Putamen (tissue), 1 donor: ENCODE measurements around the gene ANGEL1.
A peak's percentile ranks its signal among the peaks of the same experiment; 100 is the strongest.

Source experiments
- DNase-seq: peaks from one replicate; pipeline ENCODE4 v3.0.0-alpha.2; 2016; ENCODE audit warnings: low spot score

The ANGEL1 gene

GRCh38 chr14:76812422-76813383 lies at the start of gene ANGEL1:
Gene ANGEL1, minus strand, starts transcription at chr14:76812882. Its CDS starts 55 bp downstream, at chr14:76812827.
- DNase-seq: peak; percentile 91

- DNase-seq: no peak
Observed at GRCh38 chr14:76861574-76862255, 49.0 kb upstream of the ANGEL1 start.

GRCh38 chr14:76856769-76857168 lies 44.1 kb upstream of the ANGEL1 start:
- DNase-seq: no peak

- DNase-seq: no peak
Observed at GRCh38 chr14:76855066-76855465, 42.4 kb upstream of the ANGEL1 start.

- DNase-seq: no peak
Observed at GRCh38 chr14:76848879-76849278, 36.2 kb upstream of the ANGEL1 start.

GRCh38 chr14:76846331-76847047 lies 33.8 kb upstream of the ANGEL1 start:
- DNase-seq: no peak

- no peak for DNase-seq
Observed at GRCh38 chr14:76844223-76844622, 31.5 kb upstream of the ANGEL1 start.

GRCh38 chr14:76842414-76842813 lies 29.7 kb upstream of the ANGEL1 start:
- no peak for DNase-seq

GRCh38 chr14:76837524-76837923 lies 24.8 kb upstream of the ANGEL1 start:
- no peak for DNase-seq

GRCh38 chr14:76836029-76836630 lies 23.4 kb upstream of the ANGEL1 start:
- no peak for DNase-seq

GRCh38 chr14:76834241-76834661 lies 21.6 kb upstream of the ANGEL1 start:
- no peak for DNase-seq

GRCh38 chr14:76833011-76833410 lies 20.3 kb upstream of the ANGEL1 start:
- DNase-seq: no peak

- no peak for DNase-seq
Observed at GRCh38 chr14:76832503-76832988, 19.9 kb upstream of the ANGEL1 start.

GRCh38 chr14:76830556-76830955 lies 17.9 kb upstream of the ANGEL1 start:
- DNase-seq: no peak

GRCh38 chr14:76829650-76830421 lies 17.2 kb upstream of the ANGEL1 start:
- peak; percentile 98 for DNase-seq

- peak; percentile 50 for DNase-seq
Observed at GRCh38 chr14:76829013-76829365, 16.3 kb upstream of the ANGEL1 start.

- peak; percentile 18 for DNase-seq
Observed at GRCh38 chr14:76828339-76829012, 15.8 kb upstream of the ANGEL1 start.

- peak; percentile 11 for DNase-seq
Observed at GRCh38 chr14:76827696-76828296, 15.1 kb upstream of the ANGEL1 start.

- no peak for DNase-seq
Observed at GRCh38 chr14:76826122-76826521, 13.4 kb upstream of the ANGEL1 start, which contains the start of gene LRRC74A. Gene LRRC74A, plus strand, starts transcription at chr14:76826408. Its CDS starts 290 bp downstream, at chr14:76826698.

- DNase-seq: no peak
Observed at GRCh38 chr14:76820700-76821099, 8.0 kb upstream of the ANGEL1 start.
